NCI-H1417 treated with DMSO at 0.1 percent for 48 hours (cell line): Measurements from ENCODE around the gene GSG1.
A peak's percentile ranks its signal among the peaks of the same experiment; 100 is the strongest.
"Not testable (repeated sequence)": the region's sequence is repeated elsewhere in the genome, so short reads cannot be mapped to it uniquely, and the experiment has no call there.

Source experiments
- DNase-seq: peaks from one replicate; lab custom pipeline; 2025; lab: John Stamatoyannopoulos, UW

GSG1 gene

GRCh38 chr12:13053617-13054016, 49.9 kb downstream of the GSG1 start:
- DNase-seq, result not testable (repeated sequence)

GRCh38 chr12:13052421-13052820, 51.0 kb downstream of the GSG1 start:
- DNase-seq, result no peak

GRCh38 chr12:13049816-13050215, 53.7 kb downstream of the GSG1 start:
- DNase-seq, result no peak

GRCh38 chr12:13046964-13047363, 56.5 kb downstream of the GSG1 start:
- no peak for DNase-seq

GRCh38 chr12:13045816-13046215, 57.7 kb downstream of the GSG1 start:
- DNase-seq, result no peak

- DNase-seq, result no peak
These were observed 58.6 kb downstream of the GSG1 start for GRCh38 chr12:13044906-13045299.

- DNase-seq, result peak; percentile 35
These were observed 59.2 kb downstream of the GSG1 start, which contains the start of gene FAM234B for GRCh38 chr12:13044002-13044905. Gene FAM234B, plus strand, starts transcription at chr12:13044381. Its CDS starts 23 bp downstream, at chr12:13044404.

GRCh38 chr12:13042666-13043230, 60.7 kb downstream of the GSG1 start:
- DNase-seq, result no peak

- DNase-seq, result no peak
These were observed 62.2 kb downstream of the GSG1 start for GRCh38 chr12:13041224-13041623.

GRCh38 chr12:13039328-13039956, 64.0 kb downstream of the GSG1 start:
- no peak for DNase-seq

GRCh38 chr12:13038491-13039161, 64.8 kb downstream of the GSG1 start:
- no peak for DNase-seq

GRCh38 chr12:13036881-13037280, 66.6 kb downstream of the GSG1 start:
- no peak for DNase-seq

GRCh38 chr12:13035335-13035734, 68.1 kb downstream of the GSG1 start:
- DNase-seq, result not testable (repeated sequence)
